GM10248 (cell line): ENCODE measurements around the gene RXYLT1.

ENCODE experiments used
- CTCF ChIA-PET: fragments of 300-600 bp; sonication (Branson Sonifier 250); formaldehyde crosslinking; extraction: SDS; loops from one replicate; lab custom pipeline; 2021; ENCODE audit warnings: antibody characterized with exemption; lab: Yijun Ruan, JAX
- POLR2A ChIA-PET: fragments of 350-650 bp; sonication (Branson Sonifier 250); formaldehyde crosslinking; extraction: SDS; loops from one replicate; lab custom pipeline; 2020; ENCODE audit warnings: antibody characterized with exemption; lab: Yijun Ruan, JAX
- DNase-seq: peaks from one replicate; pipeline ENCODE4 v3.0.0; 2012; ENCODE audit errors: extremely low spot score
- TF ChIP-seq, protein P1 (sequence below): IDR thresholded peaks from 2 replicates; pipeline ENCODE4 v1.5.1; 2012; ENCODE audit warnings: mild to moderate bottlenecking, low read depth; ENCODE audit errors: extremely low read depth, missing control alignments, control extremely low read depth

RXYLT1 gene

GRCh38 chr12:63787306-63787705 is 7.6 kb downstream of the RXYLT1 start:
- DNase-seq, result no peak
- POLR2A ChIA-PET, result no interaction called here
- CTCF ChIA-PET, result interaction anchor here (1.5 kb wide), 1 partner anchor 37 kb away, joined by 3 read pairs; no protein-coding TSS in a partner anchor
- TF ChIP-seq, protein P1, sequence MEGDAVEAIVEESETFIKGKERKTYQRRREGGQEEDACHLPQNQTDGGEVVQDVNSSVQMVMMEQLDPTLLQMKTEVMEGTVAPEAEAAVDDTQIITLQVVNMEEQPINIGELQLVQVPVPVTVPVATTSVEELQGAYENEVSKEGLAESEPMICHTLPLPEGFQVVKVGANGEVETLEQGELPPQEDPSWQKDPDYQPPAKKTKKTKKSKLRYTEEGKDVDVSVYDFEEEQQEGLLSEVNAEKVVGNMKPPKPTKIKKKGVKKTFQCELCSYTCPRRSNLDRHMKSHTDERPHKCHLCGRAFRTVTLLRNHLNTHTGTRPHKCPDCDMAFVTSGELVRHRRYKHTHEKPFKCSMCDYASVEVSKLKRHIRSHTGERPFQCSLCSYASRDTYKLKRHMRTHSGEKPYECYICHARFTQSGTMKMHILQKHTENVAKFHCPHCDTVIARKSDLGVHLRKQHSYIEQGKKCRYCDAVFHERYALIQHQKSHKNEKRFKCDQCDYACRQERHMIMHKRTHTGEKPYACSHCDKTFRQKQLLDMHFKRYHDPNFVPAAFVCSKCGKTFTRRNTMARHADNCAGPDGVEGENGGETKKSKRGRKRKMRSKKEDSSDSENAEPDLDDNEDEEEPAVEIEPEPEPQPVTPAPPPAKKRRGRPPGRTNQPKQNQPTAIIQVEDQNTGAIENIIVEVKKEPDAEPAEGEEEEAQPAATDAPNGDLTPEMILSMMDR, result no peak

GRCh38 chr12:63790608-63790945 is 10.9 kb downstream of the RXYLT1 start:
- no peak for DNase-seq
- TF ChIP-seq, protein P1, result no peak
- CTCF ChIA-PET, result interaction anchor here (0.7 to 1.4 kb wide), 3 partner anchors 10 to 18 kb away, joined by 4 read pairs; no protein-coding TSS in a partner anchor
- POLR2A ChIA-PET, result no interaction called here

- CTCF ChIA-PET, result interaction anchor here (1.5 to 2.4 kb wide), 2 partner anchors 10 to 15 kb away, joined by 3 to 9 read pairs; no protein-coding TSS in a partner anchor
Measured at GRCh38 chr12:63792338-63792737, 12.6 kb downstream of the RXYLT1 start.

GRCh38 chr12:63795032-63795687 is 15.5 kb downstream of the RXYLT1 start:
- DNase-seq, result no peak
- CTCF ChIA-PET, result interaction anchor here (1.2 to 1.5 kb wide), 3 partner anchors 42 to 754 kb away, joined by 3 to 4 read pairs (median 3); no protein-coding TSS in a partner anchor
- TF ChIP-seq, protein P1, result no peak
- POLR2A ChIA-PET, result no interaction called here

More at GRCh38 chr12:63792338-63792737, 12.6 kb downstream of the RXYLT1 start:
- TF ChIP-seq, protein P1, result no peak
- POLR2A ChIA-PET, result no interaction called here
- DNase-seq, result no peak

DNA sequence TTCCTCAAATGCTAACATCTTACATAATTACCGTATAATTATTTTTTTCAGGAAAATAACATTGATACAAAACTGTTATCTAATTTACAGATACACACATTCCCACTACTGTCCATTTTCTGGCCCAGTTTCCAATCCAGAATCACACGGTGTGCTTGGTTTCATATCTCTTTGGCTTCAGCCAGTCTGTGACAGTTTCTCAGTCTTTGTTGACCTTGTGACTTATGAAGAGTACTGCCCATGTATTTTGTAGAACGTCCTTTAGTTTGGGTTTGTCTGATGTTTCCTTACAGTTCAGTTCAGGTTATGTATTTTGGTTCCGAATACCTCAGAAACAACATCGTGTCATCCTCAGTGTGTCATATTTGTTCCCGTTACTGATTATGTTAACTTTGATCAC is 16.2 kb downstream of the RXYLT1 start:
- DNase-seq, result no peak
- CTCF ChIA-PET, result no interaction called here
- TF ChIP-seq, protein P1, result no peak
- POLR2A ChIA-PET, result no interaction called here

- POLR2A ChIA-PET, result no interaction called here
- CTCF ChIA-PET, result interaction anchor here (0.7 to 2.8 kb wide), 16 partner anchors 9 to 650 kb away, joined by 3 to 14 read pairs (median 4); partner anchors contain the start of gene SRGAP1
- DNase-seq, result peak; percentile 18
- TF ChIP-seq, protein P1, result peak; percentile 33
Measured at GRCh38 chr12:63802012-63802608, 22.4 kb downstream of the RXYLT1 start.
